Upper lobe of left lung (tissue), 4 donors: ENCODE measurements around the gene LLGL1.

ENCODE experiments used
- CTCF ChIP-seq, 6 experiments: fragments of 450-650 bp in 4 of 6; fragments of 200-600 bp in 2 of 6; sonication (generic) in 2 of 6; IDR thresholded peaks; one replicate each; pipeline ENCODE4 v1.5.1; 2016 to 2019; ENCODE audit warnings: antibody characterized with exemption in 6 of 6
- EP300 ChIP-seq, 4 donors: sonication (generic); formaldehyde crosslinking; IDR thresholded peaks; one replicate each; pipeline ENCODE4 v1.5.1; 2017; ENCODE audit warnings: antibody characterized with exemption in 4 of 4, control low read depth in 2 of 4
- POLR2A ChIP-seq, 4 donors: fragments of 450-650 bp; IDR thresholded peaks; one replicate each; pipeline ENCODE4 v1.5.1; 2016 to 2017; ENCODE audit warnings: antibody characterized with exemption in 4 of 4, mild to moderate bottlenecking in 2 of 4

- TF ChIP-seq CTCF (IDR thresholded peaks at IDR 0.05) (no peak), POLR2A (IDR thresholded peaks at IDR 0.05) (no peak), EP300 (IDR thresholded peaks at IDR 0.05) (no peak)
Observed at GRCh38 chr17:18231164-18231563, 5.7 kb downstream of the LLGL1 start.
